ENCODE data around the gene UMPS. TPM values are rescaled to one million over a fixed set of nuclear protein-coding genes. Genes with fewer than 3 reads are reported as not detected.
"Not testable (repeated sequence)": the region's sequence is repeated elsewhere in the genome, so short reads cannot be mapped to it uniquely, and the experiment has no call there.

The UMPS gene
- total and polyA plus RNA-seq, 2 of the 4 experiments (the other 2 are of a cell fraction), result 18.7 to 26.7 TPM

GRCh38 chr3:124752051-124752450, 21.8 kb downstream of the UMPS start:
- Histone ChIP-seq H2AFZ (replicated peaks; ENCODE audit: low read length, poor library complexity) (no peak overlapping the region), H3K9me3 (ENCODE audit: control insufficient read depth, insufficient read depth, low read length) (no peaks in the 10 kb centered on the region), H3K23ac (ENCODE audit: low read depth, low read length) (no peak overlapping the region), H3K4me3 (ENCODE audit: insufficient read depth, low read depth, low read length) (no peak overlapping the region), H2AK9ac (replicated peaks; ENCODE audit: low read depth, low read length, poor library complexity) (no peak overlapping the region), H4K20me1 (ENCODE audit: insufficient read depth, low read length) (no peaks in the 10 kb centered on the region), H3K4me2 (ENCODE audit: low read depth, low read length) (no peak overlapping the region), H3K27me3 (ENCODE audit: control insufficient read depth, insufficient read depth, low read length) (no peaks in the 10 kb centered on the region), H2BK15ac (ENCODE audit: low read depth, low read length) (no peak overlapping the region), H3K9me1 (ENCODE audit: insufficient read depth, low read length) (peaks cover 5% of the 10 kb centered on the region), H3K4ac (ENCODE audit: low read depth, low read length) (no peak overlapping the region), H2AK5ac (ENCODE audit: low read depth, low read length) (no peak overlapping the region), H3K4me1 (ENCODE audit: control insufficient read depth, insufficient read depth, low read length) (no peaks in the 10 kb centered on the region), H2BK20ac (ENCODE audit: low read depth, low read length) (no peak overlapping the region), H2BK5ac (ENCODE audit: low read depth, low read length, poor library complexity, severe bottlenecking) (no peak overlapping the region), H3K79me1 (ENCODE audit: low read depth in 1 of 2, low read length in 2 of 2) (no peaks in the 10 kb centered on the region), H3K9ac (ENCODE audit: low read depth, low read length) (no peak overlapping the region), H3K27ac (ENCODE audit: insufficient read depth, low read length) (no peak overlapping the region), H4K91ac (ENCODE audit: insufficient read depth, low read depth, low read length) (no peak overlapping the region), H4K5ac (ENCODE audit: low read depth, low read length) (no peak overlapping the region), H3K36me3 (ENCODE audit: control insufficient read depth, insufficient read depth, low read length) (no peaks in the 10 kb centered on the region; the same call in 1 of the 2 replicates), H3K14ac (replicated peaks; ENCODE audit: low read depth, low read length) (no peak overlapping the region), H4K8ac (ENCODE audit: low read depth in 2 of 2, low read length in 2 of 2) (no peak overlapping the region), H3K18ac (ENCODE audit: low read depth, low read length) (no peak overlapping the region), H3K56ac (ENCODE audit: extremely low read depth, insufficient read depth, low read length) (no peak overlapping the region), H2BK120ac (ENCODE audit: low read depth, low read length) (no peak overlapping the region)
- DNase-seq, result no peak
- dilution Hi-C loops (cut with HindIII; ENCODE audit: low sequenced_read_pairs, unreplicated experiment) (loop anchor here (25.0 kb wide), 1 partner anchor 135 kb away; the partner anchor contains the start of gene ITGB5), in situ Hi-C loops (cut with MboI; ENCODE audit: low sequenced_read_pairs) (no loop called here), intact Hi-C loops (cut with micrococcal nuclease) (no loop called here)
- TF ChIP-seq USF2 (IDR thresholded peaks at IDR 0.05; ENCODE audit: low read depth, low read length) (no peak), RFX5 (IDR thresholded peaks at IDR 0.05; ENCODE audit: low read depth, low read length) (no peak), CEBPB (IDR thresholded peaks at IDR 0.05; ENCODE audit: low read depth, low read length) (no peak), FOS (IDR thresholded peaks at IDR 0.05; ENCODE audit: low read depth, low read length) (no peak), RCOR1 (IDR thresholded peaks at IDR 0.05; ENCODE audit: insufficient replicate concordance, low read length) (no peak), BHLHE40 (IDR thresholded peaks at IDR 0.05; ENCODE audit: low read depth, low read length) (no peak)
- 82% methylated on average over 1 of the region's 3 CpGs; no CpG with 5 or more reads in 1 of the 2 experiments for WGBS, 2 experiments (ENCODE audit: extremely low coverage in 2 of 2, insufficient read length in 1 of 2)
- no peak for ATAC-seq (ENCODE audit: low read depth)
- CTCF ChIA-PET, result no interaction called here
- POLR2A ChIA-PET (ENCODE audit: unreplicated experiment), result no interaction called here
- BruUV-seq (replicated peaks), result no TSS peak

- H3K9me3 ChIP-seq (ENCODE audit: control insufficient read depth, insufficient read depth, low read length); H3K4me2 ChIP-seq (ENCODE audit: low read depth, low read length); H2AK5ac ChIP-seq (ENCODE audit: low read depth, low read length); H2AK9ac ChIP-seq (replicated peaks; ENCODE audit: low read depth, low read length, poor library complexity); H3K18ac ChIP-seq (ENCODE audit: low read depth, low read length); H3K27ac ChIP-seq (ENCODE audit: insufficient read depth, low read length); H4K20me1 ChIP-seq (ENCODE audit: insufficient read depth, low read length); H3K36me3 ChIP-seq (ENCODE audit: control insufficient read depth, insufficient read depth, low read length); in situ Hi-C loops (cut with MboI; ENCODE audit: low sequenced_read_pairs); H2BK120ac ChIP-seq (ENCODE audit: low read depth, low read length); H4K91ac ChIP-seq (ENCODE audit: insufficient read depth, low read depth, low read length); intact Hi-C loops (cut with micrococcal nuclease); DNase-seq; H2BK20ac ChIP-seq (ENCODE audit: low read depth, low read length); H2BK5ac ChIP-seq (ENCODE audit: low read depth, low read length, poor library complexity, severe bottlenecking); H3K4me3 ChIP-seq (ENCODE audit: insufficient read depth, low read depth, low read length); H2AFZ ChIP-seq (replicated peaks; ENCODE audit: low read length, poor library complexity); ATAC-seq (ENCODE audit: low read depth); H3K79me1 ChIP-seq (ENCODE audit: low read depth in 1 of 2, low read length in 2 of 2); H4K5ac ChIP-seq (ENCODE audit: low read depth, low read length); H2BK15ac ChIP-seq (ENCODE audit: low read depth, low read length); H3K56ac ChIP-seq (ENCODE audit: extremely low read depth, insufficient read depth, low read length); H3K23ac ChIP-seq (ENCODE audit: low read depth, low read length); H3K9ac ChIP-seq (ENCODE audit: low read depth, low read length); H3K4me1 ChIP-seq (ENCODE audit: control insufficient read depth, insufficient read depth, low read length); POLR2A ChIA-PET (ENCODE audit: unreplicated experiment); H3K14ac ChIP-seq (replicated peaks; ENCODE audit: low read depth, low read length); H3K9me1 ChIP-seq (ENCODE audit: insufficient read depth, low read length); H3K4ac ChIP-seq (ENCODE audit: low read depth, low read length); H3K27me3 ChIP-seq (ENCODE audit: control insufficient read depth, insufficient read depth, low read length); CTCF ChIA-PET; H4K8ac ChIP-seq (ENCODE audit: low read depth in 2 of 2, low read length in 2 of 2); BruUV-seq (replicated peaks): not testable (repeated sequence)
- WGBS, 2 experiments (ENCODE audit: extremely low coverage in 2 of 2, insufficient read length in 1 of 2), result no CpG with 5 or more reads among the region's 7 CpGs
- dilution Hi-C loops (cut with HindIII; ENCODE audit: low sequenced_read_pairs, unreplicated experiment), result loop anchor here (25.0 kb wide), 1 partner anchor 129 kb away; the partner anchor contains the start of gene ITGB5
Observed at GRCh38 chr3:124757926-124758325, 27.7 kb downstream of the UMPS start.
